HG02981 (cell line): ENCODE results near the gene HSF5.
"Not testable (repeated sequence)": the region's sequence is repeated elsewhere in the genome, so short reads cannot be mapped to it uniquely, and the experiment has no call there.

ENCODE experiments used
- ATAC-seq: cut with Tn5 transposase; IDR thresholded peaks from one replicate; pipeline ENCODE4 v1.9.1; 2021; ENCODE audit warnings: mild to moderate bottlenecking, moderate library complexity; ENCODE audit not compliant: unreplicated experiment

The HSF5 gene

DNA sequence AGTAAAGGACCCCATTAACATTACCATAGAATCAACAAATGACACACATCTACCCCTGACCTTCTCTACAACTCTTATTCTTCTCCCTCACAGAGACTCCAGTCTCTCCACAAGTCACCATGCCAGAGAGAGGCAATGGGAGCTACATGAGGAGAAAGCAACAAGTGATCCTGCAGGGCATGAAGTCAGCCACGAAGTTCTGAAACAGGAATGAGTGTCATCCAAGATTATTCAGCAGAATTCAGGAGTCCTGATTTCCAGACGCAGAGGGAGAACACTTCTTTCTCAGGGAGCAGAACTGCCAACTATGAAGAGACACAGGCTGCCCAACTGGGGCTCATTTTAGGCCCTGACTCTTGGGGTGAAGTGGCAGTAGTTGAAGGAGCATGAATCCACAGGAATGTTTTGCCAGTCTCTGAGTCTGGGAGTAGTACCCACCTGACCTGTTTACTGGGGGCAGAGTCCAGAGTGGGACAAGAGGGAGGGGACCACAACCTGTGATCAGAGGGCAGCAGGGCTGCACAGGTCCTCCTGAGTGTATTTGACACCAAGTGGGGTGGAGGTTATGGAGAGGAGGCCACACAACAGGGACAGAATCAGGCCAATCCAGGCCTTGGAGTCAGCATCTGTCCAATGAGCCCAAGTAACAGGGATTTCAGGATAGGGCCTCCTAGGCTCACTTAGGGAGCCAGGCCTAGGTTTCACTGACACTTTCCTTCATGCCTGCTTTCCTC lies 28.6 kb upstream of the HSF5 start:
- no peak for ATAC-seq

DNA sequence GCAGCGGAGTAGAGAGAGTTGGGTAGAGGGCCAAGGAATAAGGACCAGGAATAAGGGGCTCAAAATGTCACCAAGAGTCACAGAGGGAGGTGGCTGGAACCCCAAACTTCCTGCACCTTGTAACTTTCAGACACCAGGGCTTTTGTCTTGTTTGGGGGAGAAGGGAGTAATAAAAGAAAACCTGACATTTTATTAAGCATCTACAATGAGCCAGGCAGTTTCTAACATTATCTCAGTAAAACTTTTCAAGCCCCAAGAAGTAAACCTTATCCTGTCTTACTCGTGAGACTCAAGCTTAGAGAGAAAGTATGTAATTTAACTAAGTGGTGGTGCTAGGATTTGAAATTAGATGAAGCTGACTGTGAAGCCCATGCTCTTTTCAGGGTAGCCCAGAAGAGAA lies 27.1 kb upstream of the HSF5 start:
- no peak for ATAC-seq

DNA sequence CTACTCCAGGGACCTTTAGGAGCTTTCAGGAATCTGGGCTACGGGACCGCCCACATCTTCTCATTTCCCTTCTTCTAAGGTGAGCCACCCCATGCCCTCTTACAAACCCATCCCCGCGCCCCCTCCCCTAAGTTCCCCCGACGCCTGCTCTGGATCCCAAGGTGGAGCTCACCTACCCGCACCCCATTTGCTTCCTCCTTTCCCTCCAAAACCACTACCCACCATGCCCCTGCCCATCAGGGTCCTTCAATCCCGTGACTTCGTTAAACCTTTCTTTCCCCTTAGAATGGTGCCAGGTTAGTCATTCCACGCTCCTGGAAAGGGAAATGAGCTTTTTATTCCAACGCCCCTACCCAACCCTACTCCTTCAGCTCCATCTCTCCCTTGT lies 26.6 kb upstream of the HSF5 start:
- ATAC-seq, result no peak

DNA sequence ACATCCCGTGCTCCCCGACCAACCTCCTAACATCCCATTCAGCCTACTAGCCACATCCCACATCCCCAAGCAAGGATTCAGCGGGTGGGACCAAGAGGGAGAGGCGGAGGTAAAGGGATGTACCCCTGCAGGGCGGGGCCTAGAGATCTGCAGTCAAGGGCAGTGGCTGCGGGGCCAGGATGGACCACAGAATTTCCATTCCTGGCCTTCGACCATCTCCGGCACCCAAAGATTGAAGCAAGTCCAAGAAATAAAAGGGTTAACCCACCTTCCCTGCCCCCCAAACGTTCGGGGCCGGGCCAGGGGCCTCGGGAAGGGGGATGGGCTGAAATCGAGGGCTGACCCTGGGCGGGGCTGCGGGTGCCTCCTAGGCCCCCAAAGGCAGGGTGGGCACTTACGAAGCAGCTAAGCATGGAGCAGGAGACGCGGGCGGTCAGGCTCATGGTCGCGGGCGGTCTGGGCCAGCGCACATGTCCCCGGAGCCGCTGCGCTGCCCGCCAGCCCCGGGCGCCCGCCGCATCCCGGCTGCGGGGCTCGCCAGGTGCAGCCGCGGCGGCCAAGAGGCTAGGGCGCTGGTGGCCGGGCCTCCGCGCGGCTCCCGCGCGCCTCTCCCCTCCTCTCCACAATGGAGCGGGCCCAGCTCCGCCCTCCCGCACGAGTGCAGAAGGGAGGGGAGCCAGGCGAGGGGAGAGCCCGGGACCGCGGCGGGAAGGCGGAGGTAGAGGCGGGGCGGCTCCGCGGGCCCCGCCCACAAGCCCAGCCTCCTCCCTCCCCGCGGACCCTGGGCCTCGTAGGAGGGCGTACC lies 26.0 kb upstream of the HSF5 start, which contains the start of gene MTMR4:
MTMR4 (minus strand) TSS at position 674 of the 805 bp plus-strand sequence; CDS start at position 443, 231 bp downstream.
- ATAC-seq, result no peak

DNA sequence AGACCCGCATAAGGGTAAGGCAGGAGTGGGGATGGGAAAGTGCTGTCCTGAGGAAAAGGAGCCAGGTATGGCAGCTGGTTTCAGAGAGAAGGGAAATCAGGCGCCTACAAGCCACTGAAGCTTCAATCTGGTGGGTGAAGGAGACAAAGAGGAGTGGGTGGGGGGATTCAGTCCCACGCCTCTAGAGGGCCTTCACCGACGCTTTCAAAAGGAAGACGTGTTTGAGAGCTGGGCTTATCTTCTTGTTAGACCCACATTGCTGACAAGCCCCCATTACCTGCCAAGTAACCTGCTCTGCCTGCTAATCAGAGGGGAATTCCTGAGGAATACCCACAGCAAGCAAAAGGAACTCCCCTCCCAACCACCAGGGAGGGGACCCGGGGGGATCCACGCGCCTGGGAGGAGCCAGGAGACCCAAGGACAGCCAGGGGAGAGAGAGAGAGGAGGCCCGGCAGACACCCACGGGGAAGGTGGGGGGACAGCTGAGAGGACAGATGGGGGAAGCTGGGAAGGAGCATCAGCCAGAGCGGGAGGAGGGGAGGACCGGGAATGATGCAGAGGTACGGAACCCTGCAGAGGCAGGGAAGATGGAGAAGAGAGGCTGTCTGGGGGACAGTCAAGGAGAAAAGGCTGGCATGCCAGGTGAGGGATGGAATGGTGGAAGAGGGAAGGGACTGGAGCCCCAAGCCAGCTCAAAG lies 25.2 kb upstream of the HSF5 start:
- no peak for ATAC-seq

DNA sequence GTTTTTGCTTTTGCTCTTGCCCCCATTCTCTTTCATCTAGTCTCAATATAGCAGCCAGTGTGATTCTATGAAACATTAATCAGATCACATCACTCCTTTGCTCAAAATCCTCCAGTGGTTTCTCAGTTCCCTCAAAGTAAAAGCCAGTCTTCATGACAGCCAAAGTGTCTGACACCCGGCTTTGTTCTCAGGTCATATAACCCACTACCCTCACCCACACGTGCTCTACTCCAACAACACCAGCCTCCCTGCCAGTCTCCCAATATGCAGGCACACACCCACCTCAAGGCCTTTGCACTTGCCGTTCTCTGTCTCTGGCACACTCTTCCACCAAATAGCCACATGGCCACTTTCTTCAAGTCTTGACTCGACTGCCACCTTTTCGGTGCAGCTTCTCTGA lies 21.9 kb upstream of the HSF5 start:
- ATAC-seq, result no peak

DNA sequence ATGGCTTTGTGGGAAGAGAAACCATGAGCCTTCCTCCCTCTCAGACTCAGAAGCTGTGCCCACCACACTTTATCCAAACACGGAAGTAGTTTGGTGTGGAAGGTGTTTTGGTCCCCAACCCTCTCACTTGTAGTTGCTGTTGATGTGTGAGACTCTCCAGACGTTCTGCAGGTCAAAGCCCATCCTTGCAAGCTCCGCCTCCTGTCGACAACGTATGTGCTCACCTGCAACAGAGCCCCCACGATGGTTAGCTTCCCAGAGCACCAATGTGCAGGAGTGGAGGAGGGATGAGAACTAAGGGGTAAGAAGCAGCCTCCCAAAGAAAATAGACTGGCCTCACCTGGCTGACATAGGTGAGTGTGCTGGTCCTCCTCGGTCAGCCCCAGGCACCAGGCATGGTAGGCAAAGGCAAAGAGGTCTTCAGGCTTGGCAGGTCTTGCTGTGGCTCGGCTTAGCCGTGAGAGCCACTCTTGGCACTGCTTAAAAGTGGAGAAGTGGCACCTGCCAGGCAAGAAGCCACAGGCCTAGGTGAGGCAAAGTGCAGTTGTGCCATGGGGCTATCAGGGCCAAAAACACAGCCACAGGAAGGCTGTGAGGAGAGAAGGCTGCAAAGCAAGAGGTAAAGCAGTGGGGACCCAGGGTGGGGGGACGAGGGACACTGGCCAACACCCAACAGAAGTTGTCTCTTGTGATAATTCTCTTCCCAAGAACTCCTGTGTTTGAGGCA lies 20.3 kb upstream of the HSF5 start:
- ATAC-seq, result no peak

DNA sequence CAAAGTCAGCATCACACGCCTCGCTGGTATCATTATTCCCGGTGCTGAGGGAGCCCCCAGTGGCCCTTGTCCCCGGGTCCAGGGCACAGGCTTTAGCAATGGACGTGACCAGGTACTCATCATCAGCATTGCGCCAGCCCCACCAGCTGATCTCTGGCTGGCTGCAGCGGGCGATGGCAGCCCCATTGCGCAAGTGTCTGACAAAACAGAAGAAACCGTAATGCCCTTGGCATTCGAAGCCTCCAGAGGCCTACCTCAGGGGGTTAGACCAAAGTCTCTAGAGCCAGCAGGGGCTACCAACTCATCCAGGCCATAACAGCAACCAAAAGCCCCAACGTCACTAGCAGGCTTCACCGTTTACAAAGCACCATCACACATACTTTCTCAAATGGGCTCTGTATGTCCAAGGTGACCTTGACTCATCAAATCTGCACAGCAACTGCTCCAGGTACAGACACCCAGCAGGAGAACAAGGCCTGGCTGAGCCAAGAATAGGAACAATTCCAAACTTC lies 19.0 kb upstream of the HSF5 start:
- ATAC-seq, result no peak

DNA sequence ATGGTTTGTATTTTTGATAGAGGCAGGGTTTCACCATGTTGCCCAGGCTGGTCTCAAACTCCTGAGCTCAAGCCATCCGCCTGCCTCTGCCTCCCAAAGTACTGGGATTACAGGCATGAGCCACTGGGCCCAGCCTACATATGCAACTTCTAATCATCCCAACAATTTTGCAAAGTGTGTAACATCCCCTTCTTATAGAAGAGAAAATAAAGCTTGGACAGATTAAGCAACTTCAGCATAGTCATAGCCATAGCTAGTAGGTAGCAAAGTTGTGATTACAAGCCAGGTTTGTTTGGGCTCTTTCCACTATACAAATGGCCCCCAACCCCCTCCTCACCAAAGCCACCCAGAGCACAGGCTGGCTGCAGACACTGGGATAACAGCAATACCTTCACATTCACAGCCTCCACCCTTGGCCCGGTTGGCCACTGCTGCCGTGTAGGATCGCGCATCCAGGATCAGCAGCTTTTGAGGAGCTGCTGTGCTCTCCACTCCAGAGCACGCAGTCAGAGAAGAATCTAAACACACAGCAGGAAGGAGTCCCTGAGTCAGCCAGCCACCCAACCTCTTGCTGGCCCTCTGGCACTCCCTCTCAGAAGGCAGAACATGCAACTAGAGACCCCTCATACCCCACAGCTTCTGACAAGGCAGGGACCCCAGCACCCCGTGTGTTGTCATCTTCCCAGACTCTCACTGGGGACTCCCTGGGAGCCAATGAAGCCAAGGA lies 18.3 kb upstream of the HSF5 start:
- no peak for ATAC-seq

DNA sequence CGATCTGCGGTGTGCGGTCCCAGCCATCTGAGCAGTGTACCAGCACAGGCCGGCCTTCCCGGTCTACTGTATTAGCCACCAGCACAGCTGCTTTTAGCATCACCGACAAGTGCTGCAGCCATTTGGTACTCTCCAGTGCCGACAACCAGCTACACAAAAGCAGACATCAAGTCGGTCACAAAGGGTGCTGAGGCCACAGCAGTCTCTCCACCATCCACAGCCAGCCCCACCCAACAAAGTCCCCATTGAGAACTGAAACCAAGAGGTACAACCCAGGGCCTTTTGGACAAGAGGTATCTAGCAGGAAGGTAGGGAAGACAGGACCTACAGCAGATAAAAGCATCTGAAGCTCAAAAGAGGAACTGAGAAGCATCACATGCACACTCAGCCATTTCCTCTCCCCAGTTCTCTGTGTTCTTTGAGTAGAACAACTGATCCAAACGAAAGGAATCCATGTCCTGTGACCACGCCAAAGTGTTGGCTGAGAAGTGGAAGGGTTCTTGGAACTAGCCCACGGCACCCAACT lies 16.7 kb upstream of the HSF5 start:
- ATAC-seq, result peak; percentile 86

DNA sequence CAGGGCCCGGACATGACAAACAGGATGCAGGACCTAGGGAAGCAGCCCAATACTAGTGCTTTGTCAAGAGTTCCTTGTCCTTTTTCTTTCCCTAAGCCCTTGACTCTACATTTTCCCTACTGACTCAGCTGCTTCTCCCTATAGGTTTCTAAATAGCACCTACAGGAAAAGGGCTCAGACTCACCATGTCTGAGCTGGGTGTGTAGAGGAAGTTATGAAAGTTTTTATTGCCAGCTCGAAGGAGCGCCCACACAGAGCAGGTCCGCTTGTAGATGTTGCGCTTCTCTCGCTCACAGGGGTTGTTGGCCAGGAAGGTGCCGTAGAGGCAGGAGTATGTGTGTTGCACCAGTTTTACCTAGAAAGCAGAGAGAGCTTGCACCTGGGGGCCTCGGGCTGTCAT lies 15.7 kb upstream of the HSF5 start:
- no peak for ATAC-seq

DNA sequence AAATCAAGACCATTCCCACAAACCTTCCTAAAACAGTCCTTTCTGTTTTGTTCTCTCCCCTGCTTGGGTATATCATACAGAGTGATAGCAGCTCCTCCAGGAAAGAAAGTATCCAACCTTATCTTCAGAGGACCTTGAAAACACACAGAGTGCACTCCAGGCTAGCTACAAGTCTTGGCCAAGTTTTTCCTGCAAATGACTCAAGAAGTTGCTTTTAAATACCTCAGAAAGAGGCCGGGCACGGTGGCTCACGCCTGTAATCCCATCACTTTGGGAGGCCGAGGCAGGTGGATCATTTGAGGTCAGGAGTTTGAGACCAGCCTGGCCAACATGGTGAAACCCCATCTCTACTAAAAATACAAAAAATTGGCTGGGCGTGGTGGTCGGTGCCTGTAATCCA lies 14.9 kb upstream of the HSF5 start:
- not testable (repeated sequence) for ATAC-seq

DNA sequence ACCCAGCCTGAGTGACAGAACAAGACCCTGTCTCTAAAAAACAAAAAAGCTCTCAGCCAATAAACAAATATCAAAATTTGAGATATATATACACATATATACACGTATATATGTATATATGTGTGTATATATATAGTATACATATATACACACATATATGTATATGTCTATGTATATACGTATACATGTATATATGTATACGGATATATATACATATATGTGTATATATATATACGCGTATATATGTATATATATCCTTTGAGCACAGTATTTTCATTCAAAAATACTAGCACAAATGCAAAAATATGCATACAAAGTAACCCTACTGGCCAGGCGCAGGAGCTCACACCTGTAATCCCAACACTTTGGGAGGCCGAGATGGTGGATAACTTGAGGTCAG lies 13.2 kb upstream of the HSF5 start:
- no peak for ATAC-seq

DNA sequence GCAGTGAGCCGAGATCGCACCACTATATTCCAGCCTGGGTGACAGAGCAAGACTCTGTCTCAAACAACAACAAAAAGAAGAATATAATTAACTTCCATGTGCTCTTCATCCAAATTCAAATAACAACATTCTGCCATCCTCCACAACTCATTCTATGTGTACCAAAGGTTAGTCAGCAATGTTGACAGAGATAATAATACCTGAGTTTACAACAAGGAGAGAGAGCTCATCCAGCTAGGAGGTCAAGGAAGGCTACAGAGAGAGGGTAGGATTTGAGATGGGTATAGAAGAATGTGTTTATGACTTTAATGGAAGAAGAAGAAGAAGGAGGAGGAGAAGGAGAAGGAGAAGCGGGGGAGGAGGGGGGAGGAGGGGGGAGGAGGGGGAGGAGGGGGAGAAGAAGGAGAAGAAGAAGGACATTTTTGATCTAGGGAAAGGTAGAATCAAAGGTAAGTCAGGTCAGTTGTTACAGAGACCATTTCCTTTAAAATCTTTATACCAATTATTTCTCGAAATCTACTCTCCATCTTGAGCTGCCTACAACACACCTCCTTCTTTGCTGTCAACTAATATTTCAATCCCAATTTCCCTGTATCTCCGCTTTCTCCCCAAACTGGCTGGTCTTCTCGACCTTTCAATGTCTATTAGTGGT lies 10.1 kb upstream of the HSF5 start:
- ATAC-seq, result no peak

DNA sequence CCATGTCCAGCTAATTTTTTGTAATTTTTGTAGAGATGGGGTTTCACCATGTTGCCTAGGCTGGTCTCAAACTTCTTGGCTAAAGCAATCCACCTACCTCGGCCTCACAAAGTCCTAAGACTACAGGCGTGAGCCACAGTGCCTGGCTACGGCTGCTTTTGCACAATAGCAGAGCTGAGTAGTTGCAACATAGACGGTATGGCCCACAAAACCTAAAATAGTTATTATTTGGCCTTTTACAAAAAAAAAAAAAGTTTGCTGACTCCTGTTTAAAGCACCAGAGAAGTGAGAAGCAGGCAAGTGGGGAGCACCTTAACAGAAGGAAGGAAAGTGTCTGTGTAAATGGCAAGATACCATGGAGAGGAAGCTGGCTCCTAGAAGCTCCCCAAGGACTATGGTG lies 5.3 kb upstream of the HSF5 start:
- no peak for ATAC-seq

DNA sequence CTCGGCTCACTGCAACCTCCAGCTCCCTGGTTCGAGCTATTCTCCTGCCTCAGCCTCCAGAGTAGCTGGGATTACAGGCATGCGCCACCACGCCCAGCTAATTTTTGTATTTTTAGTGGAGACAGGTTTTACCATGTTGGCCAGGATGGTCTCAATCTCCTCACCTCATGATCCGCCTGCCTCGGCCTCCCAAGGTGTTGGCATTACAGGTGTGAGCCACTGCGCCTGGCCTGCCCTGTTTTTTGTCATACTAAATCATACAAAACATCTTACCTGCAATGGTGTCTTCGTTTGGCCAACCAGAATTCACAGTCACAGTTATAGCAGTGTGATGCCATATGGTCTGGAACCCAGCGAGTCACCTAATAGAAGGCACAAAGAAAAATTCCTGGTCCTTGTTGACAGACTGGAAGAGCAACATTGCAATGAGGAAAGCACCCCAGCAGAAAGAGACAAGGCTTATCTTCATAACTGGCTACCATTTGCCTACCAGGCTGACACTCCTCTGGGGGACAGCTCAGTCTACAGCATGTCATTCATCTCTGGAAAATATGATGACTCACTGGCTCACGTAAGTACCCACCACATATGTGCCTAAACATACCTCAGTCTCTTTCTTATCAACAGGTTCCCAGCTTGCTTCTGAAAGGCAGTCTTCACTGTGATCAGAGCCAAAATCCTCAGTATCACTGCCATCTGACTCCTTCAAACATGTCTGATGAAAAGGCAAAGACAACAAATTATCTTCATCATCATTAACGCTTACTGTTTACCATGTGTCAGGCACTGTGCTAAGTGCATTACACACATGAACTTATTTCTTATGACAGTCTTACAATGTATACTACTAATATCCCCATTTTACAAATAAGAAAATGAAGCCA lies 4.3 kb upstream of the HSF5 start:
- no peak for ATAC-seq

DNA sequence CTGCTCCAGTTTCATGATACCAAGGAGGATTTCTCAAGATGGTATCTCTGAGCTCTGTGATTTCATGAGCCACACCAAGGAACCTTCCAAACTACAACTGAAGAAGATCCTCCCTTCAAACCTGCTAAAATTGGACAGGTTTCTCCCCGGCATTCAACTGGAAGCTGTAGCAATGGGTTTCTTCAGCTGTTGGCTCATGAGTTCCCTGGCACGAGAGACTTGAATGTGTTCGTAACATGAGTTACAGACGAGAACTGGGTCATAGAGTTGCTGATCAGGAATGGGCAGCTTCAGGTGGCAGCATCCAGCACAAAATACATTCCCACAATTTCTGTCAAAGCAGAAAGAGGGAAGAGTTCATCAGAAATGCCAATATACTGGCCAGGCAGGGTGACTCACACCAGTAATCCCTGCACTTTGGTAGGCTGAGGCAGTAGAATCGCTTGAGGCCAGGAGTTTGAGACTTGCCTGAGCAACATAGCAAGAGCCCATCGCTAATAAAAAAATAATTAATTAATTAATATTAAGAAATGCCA lies 3.4 kb upstream of the HSF5 start:
- no peak for ATAC-seq

DNA sequence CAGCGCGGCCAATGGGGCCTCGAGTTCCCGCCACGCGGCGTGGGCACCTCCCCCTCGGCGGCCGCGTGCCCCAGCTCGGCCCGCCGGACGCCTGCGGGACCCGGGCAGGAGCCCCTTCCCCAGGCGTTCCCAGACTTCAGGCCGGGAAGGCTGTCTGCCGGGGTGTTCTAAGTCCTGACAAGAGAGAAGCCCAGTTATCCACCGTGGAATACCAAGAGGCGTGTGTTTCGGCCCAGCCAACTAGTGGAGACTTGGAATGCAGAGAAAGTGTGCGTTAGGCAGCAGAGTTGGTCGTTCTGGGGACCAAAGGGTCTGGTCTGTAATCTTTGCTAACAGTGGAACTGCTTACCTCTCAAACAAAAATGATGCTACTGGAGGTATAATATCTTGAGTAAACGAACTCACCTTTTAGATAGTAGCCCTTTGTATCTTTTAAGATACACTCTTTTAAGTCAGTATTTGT lies 251 bp upstream of the HSF5 start:
- no peak for ATAC-seq
